Progenitor cell of endocrine pancreas (in vitro differentiated cells): ENCODE data around the gene RSPO3. TPM values are rescaled to one million over a fixed set of nuclear protein-coding genes. Genes with fewer than 3 reads are reported as not detected.

Experiments used
- DNase-seq: peaks from one replicate; pipeline ENCODE4 v3.0.0; 2021; ENCODE audit warnings: low spot score; ENCODE audit not compliant: unreplicated experiment
- H3K27ac Mint-ChIP-seq: 2 replicates; pipeline ENCODE4 v1.8.0; 2021; ENCODE audit warnings: mild to moderate bottlenecking, moderate library complexity, mixed read lengths
- H3K27me3 Mint-ChIP-seq: 2 replicates; pipeline ENCODE4 v1.8.0; 2021; ENCODE audit warnings: mixed read lengths
- H3K36me3 Mint-ChIP-seq: 2 replicates; pipeline ENCODE4 v1.8.0; 2022; ENCODE audit warnings: mixed read lengths; ENCODE audit not compliant: insufficient read depth
- H3K4me1 Mint-ChIP-seq: 2 replicates; pipeline ENCODE4 v1.8.0; 2021; ENCODE audit warnings: low read depth, mixed read lengths
- H3K4me3 Mint-ChIP-seq: 2 replicates; pipeline ENCODE4 v1.8.0; 2021; ENCODE audit warnings: low read depth, mild to moderate bottlenecking, moderate library complexity, mixed read lengths
- H3K9me3 Mint-ChIP-seq: 2 replicates; pipeline ENCODE4 v1.8.0; 2021; ENCODE audit warnings: low read depth, mixed read lengths
- CTCF ChIP-seq: fragments of 200-600 bp; sonication (generic); IDR thresholded peaks from one replicate; pipeline ENCODE4 v1.5.0; 2021; ENCODE audit warnings: antibody characterized with exemption, mild to moderate bottlenecking; ENCODE audit not compliant: unreplicated experiment
- total RNA-seq: library from RNA; stranded (reverse); gene quantifications from 2 replicates; pipeline ENCODE4 v1.2.1, GENCODE V29; 2021

Gene RSPO3
- total RNA-seq, 1 donor from 2014 or later = 0.43 TPM

DNA sequence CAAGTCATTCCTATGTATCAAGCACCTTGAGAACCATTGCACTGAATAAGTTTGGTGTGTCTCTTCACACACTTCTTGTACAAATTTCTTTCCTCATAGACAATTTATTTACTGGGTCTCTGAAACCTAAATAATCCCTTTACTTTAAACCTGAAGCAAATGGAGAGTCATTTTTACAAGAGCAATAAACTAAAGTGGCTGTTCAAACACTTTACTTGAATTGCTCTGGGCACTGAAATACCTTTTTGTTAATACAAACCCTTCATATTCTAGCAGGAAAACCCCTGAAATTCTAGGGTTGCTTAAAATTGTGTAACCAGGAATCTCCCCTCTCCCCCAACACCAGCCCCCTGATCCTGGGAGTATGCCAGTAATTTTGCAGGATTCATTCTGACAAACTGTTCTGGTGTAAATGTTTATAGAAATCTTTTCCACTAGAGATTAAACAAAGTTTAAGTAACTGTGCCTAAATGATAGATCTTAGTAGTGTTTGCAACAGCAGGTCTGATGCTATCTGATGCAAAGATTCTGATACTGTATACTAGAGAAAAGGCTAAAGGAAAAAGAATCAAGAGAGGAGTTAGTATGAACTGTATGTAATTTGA lies 13.4 kb downstream of the RSPO3 start:
- Mint-ChIP-seq H3K27ac (no peak overlapping the region), H3K36me3 (no peaks in the 10 kb centered on the region), H3K9me3 (no peaks in the 10 kb centered on the region), H3K4me1 (no peaks in the 10 kb centered on the region), H3K4me3 (no peak overlapping the region), H3K27me3 (peaks cover 14% of the 10 kb centered on the region)
- DNase-seq = no peak
- TF ChIP-seq CTCF = no peak

DNA sequence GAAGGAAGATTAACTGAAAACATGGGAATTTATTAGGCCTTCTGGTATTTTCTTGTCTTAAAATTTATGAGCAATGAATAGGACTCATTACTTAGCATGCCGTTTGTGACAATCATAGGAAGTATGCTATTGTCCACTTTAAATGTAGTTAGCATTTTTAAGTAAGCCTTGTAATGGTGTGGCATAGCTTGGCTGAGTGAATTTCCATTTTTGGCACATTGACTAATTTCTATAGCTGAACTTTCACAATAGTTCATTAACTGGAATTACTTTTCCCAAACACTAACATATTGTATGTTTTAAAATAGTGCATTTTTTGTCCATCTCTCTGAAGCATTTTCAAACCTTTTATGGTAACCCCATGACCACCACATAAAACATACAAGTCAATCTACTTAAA lies 15.7 kb downstream of the RSPO3 start:
- no peaks in the 10 kb centered on the region for H3K4me1 Mint-ChIP-seq
- no peaks in the 10 kb centered on the region for H3K9me3 Mint-ChIP-seq
- H3K36me3 Mint-ChIP-seq = no peaks in the 10 kb centered on the region
- no peak overlapping the region for H3K4me3 Mint-ChIP-seq
- peaks cover 5% of the 10 kb centered on the region for H3K27me3 Mint-ChIP-seq
- DNase-seq = no peak
- H3K27ac Mint-ChIP-seq = no peak overlapping the region
- no peak for TF ChIP-seq CTCF

GRCh38 chr6:127136786-127137185 lies 18.3 kb downstream of the RSPO3 start:
- no peak for TF ChIP-seq CTCF
- H3K36me3 Mint-ChIP-seq = no peaks in the 10 kb centered on the region
- H3K9me3 Mint-ChIP-seq = no peaks in the 10 kb centered on the region
- H3K27ac Mint-ChIP-seq = no peak overlapping the region
- no peaks in the 10 kb centered on the region for H3K4me1 Mint-ChIP-seq
- no peak for DNase-seq
- H3K4me3 Mint-ChIP-seq = no peak overlapping the region
- no peaks in the 10 kb centered on the region for H3K27me3 Mint-ChIP-seq

- Mint-ChIP-seq H3K4me1 (no peaks in the 10 kb centered on the region), H3K4me3 (no peak overlapping the region), H3K27ac (no peak overlapping the region), H3K27me3 (no peaks in the 10 kb centered on the region), H3K9me3 (no peaks in the 10 kb centered on the region), H3K36me3 (no peaks in the 10 kb centered on the region)
- DNase-seq = no peak
- no peak for TF ChIP-seq CTCF
These were observed 28.5 kb downstream of the RSPO3 start for GRCh38 chr6:127146932-127147331.

DNA sequence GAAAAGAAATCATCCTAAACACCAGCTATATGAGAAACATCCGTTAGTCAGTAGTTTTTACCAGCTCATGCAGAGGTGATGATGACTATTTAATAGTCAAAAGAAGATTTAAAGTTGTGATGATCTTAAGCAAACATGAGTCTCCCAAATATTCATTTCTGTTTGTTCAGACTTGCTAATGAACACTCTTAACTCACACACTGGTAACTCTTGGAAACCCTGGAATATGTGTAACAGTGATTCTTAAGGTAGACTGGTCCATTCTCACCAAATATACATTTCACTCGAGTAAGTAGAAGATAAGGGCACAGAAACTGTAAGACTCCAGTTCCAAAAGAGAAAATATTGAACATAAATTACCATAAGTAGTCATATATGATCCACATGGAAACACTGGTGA lies 29.1 kb downstream of the RSPO3 start:
- no peak for DNase-seq
- no peaks in the 10 kb centered on the region for H3K27me3 Mint-ChIP-seq
- H3K9me3 Mint-ChIP-seq = no peaks in the 10 kb centered on the region
- no peak overlapping the region for H3K4me3 Mint-ChIP-seq
- no peak overlapping the region for H3K27ac Mint-ChIP-seq
- H3K36me3 Mint-ChIP-seq = no peaks in the 10 kb centered on the region
- H3K4me1 Mint-ChIP-seq = no peaks in the 10 kb centered on the region
- TF ChIP-seq CTCF = no peak
